Kidney glomerular epithelial cell (primary cell): Measurements from ENCODE around the gene RHBDL3.
"Not testable (repeated sequence)": the region's sequence is repeated elsewhere in the genome, so short reads cannot be mapped to it uniquely, and the experiment has no call there.

Source experiments
- DNase-seq: peaks from one replicate; lab custom pipeline; 2025; lab: John Stamatoyannopoulos, UW

The RHBDL3 gene, protein sequence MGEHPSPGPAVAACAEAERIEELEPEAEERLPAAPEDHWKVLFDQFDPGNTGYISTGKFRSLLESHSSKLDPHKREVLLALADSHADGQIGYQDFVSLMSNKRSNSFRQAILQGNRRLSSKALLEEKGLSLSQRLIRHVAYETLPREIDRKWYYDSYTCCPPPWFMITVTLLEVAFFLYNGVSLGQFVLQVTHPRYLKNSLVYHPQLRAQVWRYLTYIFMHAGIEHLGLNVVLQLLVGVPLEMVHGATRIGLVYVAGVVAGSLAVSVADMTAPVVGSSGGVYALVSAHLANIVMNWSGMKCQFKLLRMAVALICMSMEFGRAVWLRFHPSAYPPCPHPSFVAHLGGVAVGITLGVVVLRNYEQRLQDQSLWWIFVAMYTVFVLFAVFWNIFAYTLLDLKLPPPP

DNA sequence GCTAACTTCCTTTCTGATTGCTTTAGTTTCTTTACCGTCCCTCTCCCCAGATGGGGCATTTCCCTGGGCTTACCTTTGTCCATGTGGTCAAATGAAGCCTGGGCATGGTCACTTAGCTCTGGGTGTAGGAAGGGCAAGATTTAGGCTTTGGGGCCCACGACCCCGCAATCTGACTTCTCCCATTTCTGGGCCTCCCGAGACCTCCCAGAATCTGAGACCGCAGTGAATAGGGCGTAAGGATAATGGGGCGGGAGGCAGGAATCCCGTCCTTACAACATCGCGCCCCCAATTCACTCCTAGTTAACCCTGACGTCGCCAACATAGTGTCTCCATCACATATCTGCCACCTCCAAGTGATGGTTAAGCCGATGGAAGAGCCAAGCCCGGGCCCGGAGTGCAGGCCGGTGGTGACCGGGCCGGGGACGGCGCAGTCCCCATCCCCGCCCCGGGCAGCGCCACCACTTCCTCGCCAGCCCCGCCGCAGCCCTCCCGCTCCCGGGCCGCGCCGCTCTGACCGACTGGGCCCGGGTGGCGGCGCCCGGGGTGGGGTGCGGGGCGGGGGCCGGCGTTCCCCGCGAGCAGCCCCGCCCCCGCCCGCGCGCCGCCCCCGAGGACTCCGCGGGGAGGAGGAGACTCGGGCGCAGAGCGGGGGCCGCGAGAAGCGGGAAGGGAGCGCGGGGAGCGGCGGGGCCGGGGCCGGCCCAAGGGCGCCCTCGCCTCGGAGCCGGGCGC lies at the start of gene RHBDL3:
Gene RHBDL3, plus strand, starts transcription at position 641 of the 732 bp plus-strand sequence. CDS start 358 bp downstream, outside the sequence.
- no peak for DNase-seq

DNA sequence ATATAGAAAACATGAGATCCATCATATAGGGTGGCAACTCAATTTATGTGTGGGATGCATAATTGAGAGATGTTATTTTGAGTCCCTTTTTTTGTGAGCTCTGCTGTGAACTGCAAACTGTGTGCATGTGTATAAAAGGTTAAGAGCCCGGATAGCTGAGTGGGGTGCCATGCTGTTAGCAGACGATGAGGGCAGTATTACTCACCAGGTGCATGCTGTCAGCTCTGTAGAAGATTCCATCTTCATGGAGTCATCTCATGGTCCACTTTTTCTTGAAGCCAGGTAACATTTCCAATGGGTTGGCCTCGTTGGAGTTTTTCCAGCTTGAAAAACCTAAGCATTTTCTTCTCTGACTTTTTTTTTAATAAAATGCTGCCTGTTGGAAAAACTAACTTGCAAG lies 43.0 kb upstream of the RHBDL3 start:
- peak; percentile 36 for DNase-seq

DNA sequence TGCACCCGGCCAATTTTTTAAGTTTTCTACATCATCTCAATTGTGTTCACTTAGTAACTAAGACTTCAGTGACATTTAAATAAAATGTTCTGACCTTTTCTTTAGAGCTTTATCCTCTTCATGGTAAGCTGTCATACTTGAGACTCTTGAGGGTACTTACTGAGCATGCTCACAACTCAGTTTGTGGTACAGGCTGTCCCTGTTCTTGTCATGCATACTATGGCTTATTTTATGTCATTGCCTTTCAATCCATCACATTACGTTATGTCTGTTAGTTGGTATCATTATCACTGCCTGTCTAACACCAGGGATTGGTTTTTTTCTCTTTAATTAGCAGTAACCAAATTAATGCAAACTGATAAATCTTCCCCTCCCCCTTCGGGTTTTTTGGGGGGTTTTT lies 41.9 kb upstream of the RHBDL3 start:
- no peak for DNase-seq

DNA sequence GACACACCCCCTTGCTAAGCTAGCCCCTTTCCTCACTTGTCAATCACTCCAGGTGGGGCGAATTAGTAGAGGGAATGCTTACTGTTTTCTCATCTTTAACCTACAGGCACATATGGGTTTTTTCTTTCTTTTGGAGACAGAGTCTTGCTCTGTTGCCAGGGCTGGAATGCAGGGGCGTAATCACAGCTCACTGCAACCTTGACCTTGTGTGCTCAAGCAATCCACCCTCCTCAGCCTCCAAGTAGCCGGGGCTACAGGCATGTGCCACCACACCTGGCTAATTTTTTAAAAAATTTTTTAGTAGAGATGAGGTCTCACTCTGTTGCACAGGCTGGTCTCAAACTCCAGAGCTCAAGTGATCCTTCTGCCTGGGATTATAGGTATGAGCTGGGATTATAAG lies 38.7 kb upstream of the RHBDL3 start:
- DNase-seq = no peak

DNA sequence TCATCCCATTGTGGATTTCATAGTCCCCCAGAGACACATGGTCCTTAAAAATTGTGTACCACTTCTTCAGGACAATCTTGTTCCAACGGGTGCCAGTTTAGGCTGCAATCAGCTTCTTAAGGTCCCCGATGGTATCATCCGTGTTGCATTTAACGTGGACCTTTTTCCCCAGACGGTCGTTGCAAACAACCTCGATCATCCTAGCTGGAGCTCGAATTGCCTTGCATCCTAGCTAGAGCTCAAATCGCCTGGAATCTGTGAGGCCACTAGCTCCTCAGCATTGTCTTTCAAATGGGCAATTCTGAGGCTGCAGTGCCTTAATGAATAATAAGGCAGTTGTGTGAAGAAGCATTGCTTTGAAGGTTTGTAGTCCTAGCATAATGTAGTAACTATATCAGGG lies 37.7 kb upstream of the RHBDL3 start:
- DNase-seq = no peak

DNA sequence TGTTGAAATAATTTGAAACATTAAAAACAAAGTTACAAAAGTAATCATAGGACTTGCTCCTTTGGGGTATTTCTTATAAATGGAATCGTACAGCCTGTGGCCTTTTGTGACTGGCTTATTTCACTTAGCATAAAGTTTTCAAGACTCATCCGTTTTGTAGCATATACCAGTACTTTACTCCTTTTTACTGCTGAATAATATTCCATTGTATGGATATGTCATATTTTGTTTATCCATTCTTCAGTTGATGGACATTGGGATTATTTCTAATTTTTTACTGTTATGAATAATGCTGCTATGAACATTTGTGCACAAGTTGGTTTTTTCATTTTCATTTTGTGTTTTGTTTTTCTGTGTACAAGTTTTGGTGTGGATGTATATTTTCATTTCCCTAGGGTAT lies 30.0 kb upstream of the RHBDL3 start:
- no peak for DNase-seq

DNA sequence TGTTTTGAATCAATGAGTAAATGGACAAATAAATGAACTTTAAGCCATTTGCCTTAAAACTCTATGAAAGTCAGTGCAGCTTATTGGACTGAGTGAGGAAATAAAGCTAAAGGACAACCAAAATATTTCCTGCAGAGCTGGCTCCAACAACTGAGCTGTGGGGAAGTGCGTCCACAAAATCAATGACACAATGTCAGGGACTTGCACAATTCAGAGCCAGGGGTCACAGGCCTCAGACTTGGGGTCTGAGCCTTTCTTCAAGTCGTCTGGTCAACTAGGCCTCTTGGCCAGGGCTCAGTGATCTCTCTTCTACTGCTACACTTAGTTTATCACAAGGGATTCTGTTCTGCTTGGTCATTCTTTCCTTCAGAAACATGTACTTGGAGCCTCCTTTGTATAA lies 26.2 kb upstream of the RHBDL3 start:
- DNase-seq = no peak

DNA sequence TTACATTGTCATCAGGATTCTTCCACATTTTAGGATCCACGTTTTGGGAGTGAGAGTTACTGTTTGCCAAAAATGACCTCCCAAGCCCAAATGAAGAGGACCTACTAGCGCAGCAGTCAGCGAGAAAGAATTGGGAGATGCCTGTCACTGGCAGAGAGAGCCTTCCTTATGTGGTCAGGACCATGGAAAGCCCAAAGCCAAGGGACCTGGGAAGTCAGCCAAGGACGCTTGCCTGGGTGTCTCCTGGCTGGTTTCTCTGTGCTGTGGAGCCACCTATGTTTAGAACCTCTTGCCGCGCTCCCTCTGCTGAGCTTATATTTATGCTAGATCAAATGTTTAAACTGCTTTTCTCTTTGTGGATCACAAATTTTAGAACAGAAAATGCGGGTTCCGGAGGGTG lies 24.9 kb upstream of the RHBDL3 start:
- DNase-seq = peak; percentile 11

DNA sequence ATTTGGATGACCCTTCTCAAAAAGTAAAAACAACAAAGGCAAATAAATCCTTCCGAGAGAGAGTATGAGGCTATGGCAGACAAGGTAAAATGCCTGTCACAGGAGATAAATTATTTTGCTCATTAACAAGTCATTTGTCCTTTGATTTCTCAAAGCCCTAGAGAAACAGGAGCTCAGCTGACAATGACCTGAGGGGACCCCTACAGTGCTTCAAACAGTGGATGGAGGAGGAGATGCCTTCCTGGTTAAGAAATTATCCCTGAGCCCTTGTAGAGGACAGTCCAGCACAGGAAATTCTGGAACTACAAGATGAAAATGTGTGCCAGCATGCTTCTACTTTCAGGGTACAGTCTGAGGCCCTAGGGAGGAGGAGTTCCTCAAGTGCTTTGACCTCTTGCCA lies 24.0 kb upstream of the RHBDL3 start:
- DNase-seq = no peak

DNA sequence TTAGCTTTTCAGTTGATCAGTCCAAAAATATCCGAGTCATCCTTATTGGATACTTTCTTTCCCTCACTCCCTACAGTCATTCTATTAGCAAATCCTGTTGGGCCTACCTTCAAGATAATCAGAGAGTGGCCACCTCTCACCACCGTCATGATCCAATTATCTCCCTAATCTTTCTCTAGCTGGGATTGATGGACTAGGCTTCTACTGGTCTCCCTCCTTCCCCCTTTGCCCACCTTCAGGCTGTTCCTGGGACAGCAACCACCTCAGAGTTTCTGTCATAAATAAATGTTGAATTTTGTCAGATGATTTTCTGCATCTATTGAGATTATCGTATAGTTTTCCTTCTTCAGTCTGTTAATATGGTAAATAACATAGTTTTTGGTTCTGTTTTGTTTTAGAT lies 16.2 kb upstream of the RHBDL3 start:
- DNase-seq = no peak

DNA sequence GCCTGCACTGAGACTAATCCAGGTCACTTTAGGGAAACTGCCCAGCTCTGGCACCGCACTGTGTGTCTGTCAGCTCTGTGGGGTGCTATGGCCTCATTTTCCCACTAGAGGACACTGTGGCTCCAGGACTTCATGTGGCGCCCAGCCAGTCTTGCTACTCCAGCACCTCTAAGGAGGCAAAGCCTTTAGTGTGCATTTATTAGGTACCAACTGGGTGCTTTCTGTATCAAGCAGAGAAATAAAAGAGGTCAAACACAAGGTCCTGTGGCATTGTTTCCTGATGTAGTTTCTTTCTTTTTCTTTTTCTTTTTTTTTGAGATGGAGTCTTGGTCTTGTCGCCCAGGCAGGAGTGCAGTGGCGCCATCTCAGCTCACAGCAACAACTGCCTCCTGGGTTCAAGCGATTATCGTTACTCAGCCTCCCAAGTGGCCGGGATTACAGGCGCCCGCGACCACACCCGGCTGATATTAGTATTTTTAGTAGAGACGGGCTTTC lies 12.5 kb upstream of the RHBDL3 start:
- peak; percentile 67 for DNase-seq

DNA sequence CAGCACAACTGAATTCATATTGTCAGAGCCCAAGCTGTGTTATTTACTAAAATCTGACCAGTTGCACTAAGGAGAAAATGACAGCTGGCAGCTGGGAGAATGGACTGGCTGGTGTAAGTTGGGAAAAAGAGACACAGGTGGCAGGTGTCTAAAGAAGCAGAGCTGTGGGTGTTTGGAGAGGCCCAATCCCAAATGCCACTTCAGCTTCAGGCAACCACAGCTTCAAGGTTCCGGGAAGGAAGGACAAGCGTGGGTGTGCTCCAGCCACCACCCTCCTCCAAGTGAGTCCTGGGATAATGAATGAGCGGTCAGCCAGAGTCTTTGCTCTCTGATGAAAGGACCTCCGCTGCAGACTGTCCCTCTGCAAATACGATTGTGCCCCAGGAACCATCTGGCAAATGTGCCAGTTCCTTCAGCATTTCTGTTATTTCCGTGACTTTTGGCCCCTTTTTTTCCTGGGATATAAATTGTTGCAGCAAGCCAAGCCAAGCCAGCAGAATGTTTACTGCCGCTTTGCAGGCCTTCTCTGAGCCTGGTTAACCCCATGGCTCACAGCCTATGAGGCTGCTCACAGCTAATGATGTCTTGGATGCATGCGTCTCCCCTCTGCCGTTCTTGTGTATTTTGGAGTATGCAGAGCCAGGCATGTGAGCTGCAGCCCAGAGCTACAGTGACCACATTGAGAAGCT lies 9.5 kb upstream of the RHBDL3 start:
- DNase-seq = no peak

DNA sequence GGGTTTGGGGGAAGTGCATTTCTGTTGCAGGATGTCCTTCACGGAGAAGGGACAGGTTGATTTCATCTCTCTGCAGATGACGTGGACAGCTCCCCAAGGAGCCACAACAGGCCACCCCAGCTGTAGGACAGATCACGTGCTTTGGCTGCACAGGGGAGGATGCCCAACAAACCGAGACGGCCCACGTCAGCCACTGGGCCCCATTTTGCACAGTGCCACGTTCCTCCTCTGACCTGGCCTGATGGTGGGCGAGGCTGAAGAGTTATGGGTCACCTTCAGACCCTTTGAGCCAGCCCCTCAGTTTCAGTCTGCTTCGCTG lies 9.0 kb upstream of the RHBDL3 start:
- no peak for DNase-seq

DNA sequence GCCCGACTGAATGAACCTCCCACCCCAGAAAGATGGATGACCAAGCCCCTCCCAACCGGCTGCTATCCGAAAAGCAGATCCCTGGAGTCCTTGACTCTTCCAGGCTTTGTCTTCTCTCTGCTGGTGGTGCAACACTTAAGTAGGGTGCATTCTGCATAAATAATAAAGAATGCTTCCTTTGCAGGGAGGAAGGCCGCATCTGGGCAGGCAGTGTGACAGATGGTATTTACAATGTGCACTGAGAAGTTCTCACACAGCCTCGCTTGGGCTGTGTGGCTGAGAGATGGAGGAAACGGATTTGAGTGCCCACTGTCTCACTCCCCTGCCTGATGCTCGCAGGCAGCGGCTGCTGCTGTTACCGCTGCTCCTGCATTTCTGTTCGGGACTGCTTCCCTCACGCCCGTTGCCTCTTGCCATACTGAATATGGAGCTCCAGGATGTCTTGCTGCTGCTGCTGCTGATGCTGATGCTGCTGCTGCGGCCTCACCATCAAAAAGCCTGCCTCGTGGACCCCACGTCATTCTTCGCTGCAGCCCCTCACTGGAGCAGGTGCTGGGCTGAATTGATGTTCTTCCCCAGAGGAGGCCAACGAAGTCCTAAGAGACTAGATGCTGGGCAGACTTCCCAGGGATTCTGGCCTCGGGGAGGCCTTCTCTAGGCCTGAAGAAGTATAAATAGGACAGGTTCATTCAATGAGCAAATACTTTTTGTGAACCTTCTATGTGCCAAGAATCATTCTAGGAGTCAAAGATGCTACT lies 7.1 kb upstream of the RHBDL3 start:
- no peak for DNase-seq

DNA sequence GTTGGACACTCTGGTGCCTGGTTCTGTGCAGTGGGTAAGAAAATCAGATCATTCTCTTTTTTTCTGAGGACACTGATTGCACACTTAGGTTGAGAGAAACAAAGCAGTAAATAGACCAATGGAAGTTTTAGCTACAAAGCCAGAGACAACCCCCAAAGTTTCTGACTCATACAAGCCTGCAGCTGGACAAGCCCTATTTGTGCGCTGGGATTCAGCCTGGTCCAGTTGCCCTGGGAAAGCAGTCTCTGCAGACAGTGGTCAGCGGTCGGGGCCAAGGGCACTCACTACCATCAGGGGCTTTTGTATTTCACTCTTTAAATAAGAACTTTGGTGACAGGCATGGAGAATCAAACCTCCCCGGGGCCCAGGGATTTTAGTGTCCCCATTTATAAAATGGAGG lies 6.0 kb upstream of the RHBDL3 start:
- DNase-seq = no peak

DNA sequence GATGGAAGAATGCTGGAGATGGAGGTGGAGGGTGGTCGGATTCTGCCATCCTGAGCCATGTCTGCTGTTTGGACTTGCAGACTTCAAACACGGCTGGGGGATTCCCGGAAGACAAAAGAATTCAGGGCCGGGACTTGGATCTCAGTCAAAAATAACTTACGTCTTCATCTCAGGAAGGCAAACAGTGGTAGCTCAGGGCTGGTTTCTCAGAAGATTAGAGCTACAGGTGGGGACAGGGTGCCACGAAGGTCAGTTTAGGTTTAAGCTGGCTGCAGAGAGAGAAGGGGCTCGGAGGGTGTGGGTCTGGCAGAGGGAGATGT lies 4.3 kb upstream of the RHBDL3 start:
- DNase-seq = no peak

DNA sequence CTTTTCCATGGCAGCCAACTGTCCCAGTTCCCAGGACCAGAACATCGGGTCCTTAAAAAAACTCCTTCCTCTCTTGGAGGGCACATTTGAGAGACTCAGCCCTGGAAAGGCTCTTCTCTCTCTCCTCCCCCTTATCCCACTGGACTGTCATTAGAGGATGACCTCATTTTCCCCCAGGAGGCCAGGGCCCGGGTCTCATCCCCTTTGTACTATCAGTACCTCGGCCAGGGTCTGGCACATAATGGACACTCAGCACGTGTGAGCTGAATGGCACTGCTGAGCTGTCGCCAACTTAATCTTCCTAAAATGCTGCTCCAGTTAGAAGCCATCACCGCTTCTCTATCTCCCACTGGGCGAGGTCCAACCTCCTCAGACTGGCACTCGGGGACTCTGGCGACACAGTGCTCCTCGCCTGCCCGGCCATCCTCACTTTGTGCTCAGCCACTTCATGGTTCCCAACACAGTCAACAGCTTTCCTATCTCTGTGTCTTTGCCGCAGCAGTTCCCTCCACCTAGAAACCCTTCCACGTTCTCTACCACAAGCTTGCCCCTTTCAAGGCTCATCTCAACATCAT lies 3.6 kb upstream of the RHBDL3 start:
- DNase-seq = no peak

DNA sequence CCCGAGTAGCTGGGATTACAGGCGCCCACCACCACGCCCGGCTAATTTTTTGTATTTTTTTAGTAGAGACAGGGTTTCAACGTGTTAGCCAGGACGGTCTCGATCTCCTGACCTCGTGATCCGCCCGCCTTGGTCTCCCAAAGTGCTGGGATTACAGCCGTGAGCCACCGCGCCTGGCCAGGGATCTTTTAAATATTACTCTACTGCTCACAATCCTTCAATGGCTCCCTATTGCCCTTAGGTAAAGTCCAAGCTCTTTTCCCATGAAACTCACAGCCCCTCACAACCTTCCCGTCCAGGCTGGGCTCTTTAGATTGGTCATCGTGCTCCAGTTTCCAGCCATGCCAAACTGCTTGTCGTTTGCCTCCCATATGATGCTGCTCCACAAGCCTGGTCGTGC lies 2.1 kb upstream of the RHBDL3 start:
- DNase-seq = not testable (repeated sequence)

DNA sequence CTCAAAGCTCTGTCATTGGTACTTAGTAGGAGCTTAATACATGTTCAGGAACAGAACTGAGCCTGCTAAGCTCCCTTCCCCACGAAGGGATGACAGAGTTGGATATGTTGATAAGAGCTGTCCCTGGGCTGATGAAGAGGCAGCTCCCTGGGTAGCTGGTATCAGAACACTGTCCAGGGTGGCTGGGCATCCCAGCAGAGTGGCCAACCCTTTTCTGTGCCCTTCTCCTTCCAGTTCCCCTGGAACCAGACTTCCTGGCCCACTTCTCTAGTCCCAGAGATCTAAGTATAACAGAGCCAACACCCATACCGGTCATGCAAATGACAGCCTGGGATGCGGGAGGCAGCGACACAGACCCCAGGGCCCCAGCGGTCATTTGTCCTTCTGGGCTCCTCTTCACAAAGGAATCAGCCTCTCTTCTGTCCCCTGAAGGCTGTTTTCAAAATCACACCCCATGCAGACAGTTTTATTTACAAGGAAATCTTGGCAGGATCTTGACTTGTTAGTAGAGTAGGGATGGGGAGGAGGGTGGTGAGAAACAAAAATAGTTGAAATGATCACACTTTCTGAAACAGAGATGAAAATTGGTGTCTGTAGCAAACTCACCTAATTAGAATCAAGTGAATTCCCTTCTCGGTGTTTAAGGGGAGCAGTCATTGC lies 1.4 kb upstream of the RHBDL3 start:
- DNase-seq = no peak

DNA sequence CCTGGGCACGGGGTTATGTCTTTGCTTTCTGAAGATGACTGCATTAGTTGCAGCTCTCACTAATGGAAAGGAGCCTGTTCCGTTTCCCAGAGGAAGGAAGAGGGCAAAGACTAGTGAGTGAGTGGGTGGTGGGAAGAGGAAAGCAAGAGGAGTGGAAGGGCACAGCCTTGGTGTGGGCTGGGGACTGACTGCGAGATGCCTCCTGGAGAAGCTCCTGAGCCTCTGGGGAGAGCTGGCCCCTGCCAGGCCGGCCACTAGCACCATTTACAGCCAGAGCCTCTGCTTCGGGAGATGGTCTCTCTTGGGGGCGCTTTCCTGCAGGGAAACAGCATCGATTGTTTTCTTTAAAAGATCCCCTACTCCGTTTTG lies 825 bp upstream of the RHBDL3 start:
- DNase-seq = no peak

DNA sequence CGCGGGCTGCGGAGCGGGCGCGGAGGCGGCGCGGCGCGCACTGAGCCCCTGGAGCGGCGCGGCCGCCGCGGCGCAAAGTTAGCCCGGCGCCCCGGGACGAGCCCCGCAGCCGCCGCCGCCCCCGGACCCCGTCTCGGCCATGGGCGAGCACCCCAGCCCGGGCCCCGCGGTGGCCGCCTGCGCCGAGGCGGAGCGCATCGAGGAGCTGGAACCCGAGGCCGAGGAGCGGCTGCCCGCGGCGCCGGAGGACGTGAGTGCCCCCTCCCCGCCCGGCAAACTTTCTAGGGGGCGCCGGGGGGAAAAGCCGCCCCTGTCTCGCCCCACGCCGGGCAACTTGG lies 388 bp downstream of the RHBDL3 start:
- no peak for DNase-seq
